ENCODE measurements around the gene CCDC187.

- TF ChIP-seq POLR2AphosphoS5 (IDR thresholded peaks at IDR 0.05; ENCODE audit: low read depth, low read length) (no peak), TAF1 (IDR thresholded peaks at IDR 0.05; ENCODE audit: borderline replicate concordance, low read depth, low read length) (no peak)
Measured at GRCh38 chr9:136297016-136297691, 6.7 kb downstream of the CCDC187 start.

All from GM12892 (cell line).